Endothelial cell of umbilical vein (primary cell): ENCODE data around the gene WDR90. TPM values are rescaled to one million over a fixed set of nuclear protein-coding genes. Genes with fewer than 3 reads are reported as not detected.

Source experiments
- BruUV-seq: library from RNA; stranded (reverse); fragments of 400-500 nt; replicated peaks from 2 replicates; lab custom pipeline; 2021; lab: Mats Ljungman, UMichigan
- CTCF ChIA-PET: fragments of 300-600, 350-600 bp; sonication (Branson Sonifier 250); formaldehyde crosslinking; loops from one replicate; lab custom pipeline; 2021; ENCODE audit warnings: antibody characterized with exemption, inconsistent platforms; lab: Charles Lee
- POLR2A ChIA-PET: fragments of 300-600, 350-600 bp; sonication (Branson Sonifier 250); formaldehyde crosslinking; loops from one replicate; lab custom pipeline; 2021; ENCODE audit warnings: antibody characterized with exemption, inconsistent platforms; lab: Charles Lee
- DNase-seq: peaks from one replicate; pipeline ENCODE4 v3.0.0-alpha.2; 2011; ENCODE audit warnings: low read depth, low spot score
- FAIRE-seq: peaks from 2 replicates; lab custom pipeline; 2011; peaks lifted over from hg19 to GRCh38; lab: Jason Lieb, UNC
- H2AFZ ChIP-seq: 2 replicates; pipeline ENCODE4 v1.6.0; 2012; ENCODE audit warnings: low read depth, low read length, control low read depth, inconsistent platforms
- H3K27ac ChIP-seq: 2 replicates; pipeline ENCODE4 v1.5.1; 2011; ENCODE audit warnings: low read depth, mild to moderate bottlenecking, control low read depth, low read length, moderate library complexity; ENCODE audit not compliant: insufficient read depth
- H3K27me3 ChIP-seq, 2 experiments: 2 replicates each; pipeline versions ENCODE4 v1.6.0 to v1.6.1; 2011; ENCODE audit warnings: low read length in 2 of 2, mixed read lengths in 1 of 2; ENCODE audit not compliant: control insufficient read depth in 2 of 2, insufficient read depth in 2 of 2
- H3K36me3 ChIP-seq, 2 experiments: 2 replicates in 1 of 2; 3 replicates in 1 of 2; pipeline ENCODE4 v1.5.1; 2011; ENCODE audit warnings: low read length in 2 of 2, mild to moderate bottlenecking in 1 of 2, moderate library complexity in 1 of 2; ENCODE audit not compliant: control insufficient read depth in 2 of 2, insufficient read depth in 2 of 2; ENCODE audit errors: extremely low read depth in 1 of 2
- H3K4me1 ChIP-seq: 3 replicates; pipeline ENCODE4 v1.5.1; 2011; ENCODE audit warnings: mild to moderate bottlenecking, low read length; ENCODE audit not compliant: control insufficient read depth, insufficient read depth; ENCODE audit errors: extremely low read depth
- H3K4me2 ChIP-seq: 2 replicates; pipeline ENCODE4 v1.6.1; 2011; ENCODE audit warnings: low read length, control low read depth, mixed read lengths; ENCODE audit not compliant: insufficient read depth
- H3K4me3 ChIP-seq, 3 experiments: fragments of 200-600 bp in 1 of 3; sonication (generic), shearing (Covaris generic) in 1 of 3; replicated peaks in 1 of 3; 2 replicates each; pipeline ENCODE4 v1.5.1; 2011 to 2016; ENCODE audit warnings: control low read depth in 3 of 3, low read length in 3 of 3, mild to moderate bottlenecking in 2 of 3, inconsistent platforms in 1 of 3, low read depth in 1 of 3, moderate library complexity in 1 of 3; ENCODE audit not compliant: insufficient read depth in 1 of 3
- H3K79me2 ChIP-seq: 2 replicates; pipeline ENCODE4 v1.6.0; 2012; ENCODE audit warnings: low read length, inconsistent platforms; ENCODE audit not compliant: control insufficient read depth, insufficient read depth
- H3K9ac ChIP-seq: replicated peaks from 2 replicates; pipeline ENCODE3; 2011; ENCODE audit warnings: low read length, control low read depth; ENCODE audit not compliant: insufficient read depth; ENCODE audit errors: extremely low read depth
- H3K9me1 ChIP-seq: replicated peaks from 3 replicates; pipeline ENCODE4 v1.6.0; 2011; ENCODE audit warnings: mild to moderate bottlenecking, low read length; ENCODE audit not compliant: control insufficient read depth, insufficient read depth; ENCODE audit errors: extremely low read depth
- H3K9me3 ChIP-seq: replicated peaks from 2 replicates; pipeline ENCODE4 v1.5.1; 2012; ENCODE audit warnings: low read length, inconsistent platforms; ENCODE audit not compliant: control insufficient read depth, insufficient read depth
- H4K20me1 ChIP-seq: replicated peaks from 2 replicates; pipeline ENCODE3; 2011; ENCODE audit warnings: mild to moderate bottlenecking, low read length; ENCODE audit not compliant: control insufficient read depth, insufficient read depth; ENCODE audit errors: extremely low read depth
- EZH2 ChIP-seq: IDR thresholded peaks from 2 replicates; pipeline ENCODE4 v1.6.1; 2012; ENCODE audit warnings: borderline replicate concordance, low read depth, mild to moderate bottlenecking, moderate library complexity, low read length, inconsistent platforms; ENCODE audit not compliant: severe bottlenecking
- FOS ChIP-seq: IDR thresholded peaks from 2 replicates; pipeline ENCODE4 v1.6.1; 2011; ENCODE audit warnings: mild to moderate bottlenecking, low read length, moderate library complexity, borderline replicate concordance; ENCODE audit not compliant: insufficient read depth
- POLR2A ChIP-seq: IDR thresholded peaks from 2 replicates; pipeline ENCODE4 v1.6.1; 2012; ENCODE audit warnings: low read depth, mild to moderate bottlenecking, control low read depth, low read length
- POLR2AphosphoS5 ChIP-seq: IDR thresholded peaks from 2 replicates; pipeline ENCODE4 v1.6.1; 2012; ENCODE audit warnings: low read depth, mild to moderate bottlenecking, control low read depth, low read length, moderate library complexity; ENCODE audit not compliant: insufficient read depth
- dilution Hi-C: fragments of 300-500 bp; cut with MboI; formaldehyde crosslinking; loops from one replicate; pipeline ENCODE4 v1.15.0; 2019; ENCODE audit warnings: low sequenced_read_pairs; ENCODE audit not compliant: extremely low pct_ligation_motif_present
- intact Hi-C: fragments of 100-400 bp; cut with micrococcal nuclease; formaldehyde crosslinking; loops from one replicate; pipeline ENCODE4 v1.10.0; 2022
- polyA plus RNA-seq, 4 experiments: library from polyadenylated mRNA; depleted of rRNA in 3 of 4; stranded (reverse) in 3 of 4; unstranded in 1 of 4; fragments of >200 nt; gene quantifications; 2 replicates each; pipeline versions ENCODE4 v1.2.1 to v1.2.3, GENCODE V29; 2011 to 2012; ENCODE audit warnings: missing spikeins in 1 of 4
- total RNA-seq: library from RNA; stranded (reverse); gene quantifications from 2 replicates; pipeline ENCODE4 v1.2.3, GENCODE V29; 2021
- TF ChIP-seq, protein P1 (sequence below): IDR thresholded peaks from 2 replicates; pipeline ENCODE4 v1.6.1; 2011; ENCODE audit not compliant: insufficient read depth, insufficient read length
- TF ChIP-seq, protein P2 (sequence below), 2 donors: IDR thresholded peaks; 1 replicate in 1 of 2; 2 replicates in 1 of 2; pipeline ENCODE4 v1.5.1; 2011; ENCODE audit warnings: low read length in 2 of 2, mild to moderate bottlenecking in 2 of 2, moderate library complexity in 2 of 2, control low read depth in 1 of 2, inconsistent platforms in 1 of 2, low read depth in 1 of 2; ENCODE audit not compliant: insufficient read depth in 1 of 2; ENCODE audit errors: extremely low read depth in 1 of 2

The WDR90 gene
- total and polyA plus RNA-seq, 2 donors (not counting 3 experiments of a cell fraction or from before 2014, with no cell fraction given), result 22.2 to 51.8 TPM

DNA sequence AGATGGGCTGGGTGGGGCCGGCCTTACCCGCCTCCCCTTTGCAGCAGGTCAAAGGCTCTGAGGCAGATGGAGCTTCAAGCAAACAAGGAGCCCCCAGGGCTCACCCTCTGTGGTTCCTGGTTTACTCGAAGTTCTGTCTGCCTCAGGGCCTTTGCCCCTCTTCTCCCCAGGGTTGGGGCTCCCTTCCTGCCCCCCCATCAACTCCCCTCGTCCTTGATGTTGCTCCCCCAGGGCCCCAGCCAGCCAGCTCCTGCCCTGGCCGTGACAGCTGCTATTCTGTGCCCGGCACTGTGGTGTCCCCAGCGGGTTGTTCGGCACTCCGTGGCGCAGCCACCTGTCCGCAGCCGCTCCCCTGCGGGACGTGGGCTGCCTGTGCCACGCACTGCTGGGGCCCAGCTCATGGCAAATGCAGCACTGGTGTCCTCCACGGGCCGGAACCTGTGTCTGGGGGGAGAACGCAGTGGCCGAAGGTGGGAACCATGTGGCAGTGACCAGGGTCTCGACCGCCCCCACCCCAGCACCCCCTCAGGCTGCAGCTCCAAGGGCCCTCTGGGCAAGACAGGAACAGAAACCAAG is 61.4 kb downstream of the WDR90 start:
- Histone ChIP-seq H3K9ac (no peak overlapping the region), H3K4me2 (no peak overlapping the region), H3K79me2 (no peaks in the 10 kb centered on the region), H4K20me1 (no peaks in the 10 kb centered on the region), H3K36me3 (no peaks in the 10 kb centered on the region), H3K27ac (no peak overlapping the region), H3K9me1 (no peaks in the 10 kb centered on the region), H2AFZ (no peak overlapping the region), H3K9me3 (no peaks in the 10 kb centered on the region), H3K4me1 (peaks cover 5% of the 10 kb centered on the region), H3K4me3 (no peak overlapping the region), H3K27me3 (peaks cover 12 to 16% of the 10 kb centered on the region in 2 experiments)
- TF ChIP-seq, protein P1, sequence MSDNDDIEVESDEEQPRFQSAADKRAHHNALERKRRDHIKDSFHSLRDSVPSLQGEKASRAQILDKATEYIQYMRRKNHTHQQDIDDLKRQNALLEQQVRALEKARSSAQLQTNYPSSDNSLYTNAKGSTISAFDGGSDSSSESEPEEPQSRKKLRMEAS, result no peak
- no peak for TF ChIP-seq FOS
- TF ChIP-seq EZH2, result no peak
- TF ChIP-seq, protein P2, sequence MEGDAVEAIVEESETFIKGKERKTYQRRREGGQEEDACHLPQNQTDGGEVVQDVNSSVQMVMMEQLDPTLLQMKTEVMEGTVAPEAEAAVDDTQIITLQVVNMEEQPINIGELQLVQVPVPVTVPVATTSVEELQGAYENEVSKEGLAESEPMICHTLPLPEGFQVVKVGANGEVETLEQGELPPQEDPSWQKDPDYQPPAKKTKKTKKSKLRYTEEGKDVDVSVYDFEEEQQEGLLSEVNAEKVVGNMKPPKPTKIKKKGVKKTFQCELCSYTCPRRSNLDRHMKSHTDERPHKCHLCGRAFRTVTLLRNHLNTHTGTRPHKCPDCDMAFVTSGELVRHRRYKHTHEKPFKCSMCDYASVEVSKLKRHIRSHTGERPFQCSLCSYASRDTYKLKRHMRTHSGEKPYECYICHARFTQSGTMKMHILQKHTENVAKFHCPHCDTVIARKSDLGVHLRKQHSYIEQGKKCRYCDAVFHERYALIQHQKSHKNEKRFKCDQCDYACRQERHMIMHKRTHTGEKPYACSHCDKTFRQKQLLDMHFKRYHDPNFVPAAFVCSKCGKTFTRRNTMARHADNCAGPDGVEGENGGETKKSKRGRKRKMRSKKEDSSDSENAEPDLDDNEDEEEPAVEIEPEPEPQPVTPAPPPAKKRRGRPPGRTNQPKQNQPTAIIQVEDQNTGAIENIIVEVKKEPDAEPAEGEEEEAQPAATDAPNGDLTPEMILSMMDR (IDR thresholded peaks at IDR 0.05; ENCODE audit: extremely low read depth in 1 of 2, insufficient read depth in 1 of 2, low read depth in 1 of 2, low read length in 2 of 2), result no peak
- no peak for TF ChIP-seq POLR2AphosphoS5
- no peak for TF ChIP-seq POLR2A
- DNase-seq (no peak), FAIRE-seq (no peak)
- CTCF ChIA-PET, result interaction anchor here (1.0 to 2.4 kb wide), 4 partner anchors 9 to 346 kb away, joined by 3 to 17 read pairs (median 4); partner anchors contain the start of gene WDR24
- intact Hi-C loops (loop anchor here (1.0 kb wide), 1 partner anchor 75 kb away; no protein-coding TSS in a partner anchor), dilution Hi-C loops (no loop called here)
- POLR2A ChIA-PET, result no interaction called here
- no TSS peak for BruUV-seq
